ENCODE data around the gene TOMM6.
"Not testable (repeated sequence)": the region's sequence is repeated elsewhere in the genome, so short reads cannot be mapped to it uniquely, and the experiment has no call there.

TOMM6 gene

DNA sequence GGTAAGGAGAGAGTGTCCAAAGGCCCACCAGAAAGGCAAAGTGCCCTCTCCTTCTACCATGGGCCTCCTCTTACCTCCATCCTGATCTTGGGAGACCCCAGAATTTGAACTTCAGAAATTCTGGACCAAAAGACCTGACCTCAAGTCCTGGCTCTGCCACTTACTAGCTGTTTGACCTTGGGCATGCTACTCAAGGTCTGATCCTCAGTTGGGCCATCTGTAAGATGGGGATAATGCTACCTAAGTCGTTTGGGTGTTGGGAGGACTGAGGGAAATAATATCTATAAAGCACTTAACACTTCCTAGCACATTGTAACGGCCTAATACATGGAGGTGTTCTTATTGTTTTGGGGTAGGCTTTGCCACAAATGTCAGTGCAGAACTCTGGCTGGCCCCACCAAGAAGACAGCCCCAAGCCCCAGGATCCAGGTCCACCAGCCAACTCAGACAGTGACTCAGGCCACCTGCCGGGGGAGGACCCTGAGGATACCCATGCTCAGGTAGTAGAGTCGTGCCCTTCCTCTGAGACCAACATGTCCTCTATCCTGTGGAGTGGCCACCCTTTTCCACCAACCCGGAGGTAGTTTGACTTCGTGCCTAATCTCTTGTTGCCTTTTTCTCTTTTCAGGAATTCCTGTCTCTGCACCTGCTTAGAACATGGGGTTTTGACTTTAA is 4.3 kb upstream of the TOMM6 start:
- DNase-seq (ENCODE audit: low read depth in 3 of 3, low spot score in 1 of 3): no peak

GRCh38 chr6:41784581-41785171 is 2.8 kb upstream of the TOMM6 start:
- no peak for DNase-seq (ENCODE audit: low read depth in 3 of 3, low spot score in 1 of 3)

DNA sequence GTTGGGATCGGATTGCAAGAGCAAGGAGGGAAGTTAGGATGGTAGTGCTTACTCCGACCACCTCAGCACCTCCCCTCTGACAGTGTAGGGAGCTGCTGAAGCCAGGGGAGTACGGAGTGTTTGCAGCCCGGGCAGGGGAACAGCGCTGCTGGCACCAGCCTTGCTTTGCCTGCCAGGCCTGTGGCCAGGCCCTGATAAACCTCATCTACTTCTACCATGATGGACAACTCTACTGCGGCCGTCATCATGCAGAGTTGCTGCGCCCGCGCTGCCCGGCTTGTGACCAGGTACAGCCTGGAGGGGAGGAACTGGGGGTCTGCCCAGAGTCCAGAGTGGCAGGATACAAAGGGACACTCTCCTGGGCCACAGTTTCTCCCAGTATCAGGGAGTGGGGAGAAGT is 2.2 kb upstream of the TOMM6 start:
- no peak for DNase-seq (ENCODE audit: low read depth in 3 of 3, low spot score in 1 of 3)

DNA sequence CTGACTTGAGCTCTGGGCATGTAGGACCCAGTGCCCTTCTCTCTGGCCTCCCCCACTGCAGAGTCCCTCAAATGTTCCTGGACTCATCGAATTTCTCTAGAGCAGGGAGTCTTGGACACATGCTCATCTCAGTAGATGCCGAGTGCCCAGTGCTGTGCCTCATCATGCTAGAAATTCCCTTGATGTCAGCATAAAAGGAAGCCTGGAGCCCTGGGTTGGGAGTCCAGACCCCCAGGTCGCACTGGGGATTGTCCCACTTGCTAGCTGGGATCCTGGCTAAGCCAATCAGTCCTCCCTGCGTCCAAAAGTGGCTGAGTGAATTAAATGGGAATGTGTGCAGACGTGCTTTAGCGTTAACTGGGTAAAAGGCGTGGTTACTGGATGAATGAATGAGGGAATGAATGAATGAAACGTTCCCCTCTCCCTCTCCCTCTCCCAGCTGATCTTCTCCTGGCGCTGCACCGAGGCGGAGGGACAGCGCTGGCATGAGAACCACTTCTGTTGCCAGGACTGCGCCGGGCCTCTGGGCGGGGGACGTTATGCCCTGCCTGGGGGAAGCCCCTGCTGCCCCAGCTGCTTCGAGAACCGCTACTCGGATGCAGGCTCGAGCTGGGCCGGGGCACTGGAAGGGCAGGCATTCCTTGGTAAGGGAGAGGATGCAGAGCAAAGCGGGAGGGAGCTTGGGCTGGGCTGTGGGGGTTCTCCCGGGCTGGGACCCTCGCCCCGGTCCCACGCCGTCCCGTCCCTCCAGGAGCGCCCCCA is 1.6 kb upstream of the TOMM6 start:
- DNase-seq (ENCODE audit: low read depth in 3 of 3, low spot score in 1 of 3): no peak

DNA sequence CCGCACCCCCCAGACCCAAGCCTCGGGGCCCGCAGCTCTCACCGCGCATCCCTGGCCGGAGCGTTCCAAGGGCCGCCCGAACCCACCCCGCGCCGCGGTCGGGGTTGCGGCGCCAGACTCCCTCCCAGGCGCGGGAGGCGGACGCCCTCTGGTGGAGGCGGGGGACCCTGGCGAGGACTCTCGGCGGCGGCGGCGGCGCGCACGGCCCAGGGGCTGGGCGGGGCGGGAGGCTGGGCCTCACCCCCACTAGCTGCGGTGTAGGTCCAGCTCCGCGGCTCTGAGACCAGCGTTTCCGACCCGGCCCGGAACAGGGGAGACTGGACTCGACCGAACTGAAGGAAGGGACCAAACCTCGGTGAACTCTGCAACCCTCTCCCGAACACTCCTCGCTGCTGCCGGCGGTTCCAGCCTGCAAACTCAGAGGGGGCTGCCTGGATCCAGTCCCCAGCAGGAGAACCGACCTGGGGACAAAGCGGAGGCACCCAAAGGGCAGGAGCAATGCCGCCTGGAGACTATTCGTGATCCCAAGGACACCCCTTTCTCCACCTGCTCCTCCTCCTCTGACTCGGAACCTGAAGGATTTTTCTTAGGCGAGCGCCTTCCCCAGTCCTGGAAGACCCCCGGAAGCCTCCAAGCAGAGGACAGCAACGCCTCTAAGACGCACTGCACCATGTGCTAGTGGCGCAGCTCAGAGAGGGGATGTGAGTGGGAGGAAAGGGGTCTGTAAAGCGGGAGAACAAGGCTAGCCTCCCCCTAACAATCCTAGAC is 859 bp upstream of the TOMM6 start:
- peak; percentile 56 to 85 (median 74) for DNase-seq (ENCODE audit: low read depth in 3 of 3, low spot score in 1 of 3)

DNA sequence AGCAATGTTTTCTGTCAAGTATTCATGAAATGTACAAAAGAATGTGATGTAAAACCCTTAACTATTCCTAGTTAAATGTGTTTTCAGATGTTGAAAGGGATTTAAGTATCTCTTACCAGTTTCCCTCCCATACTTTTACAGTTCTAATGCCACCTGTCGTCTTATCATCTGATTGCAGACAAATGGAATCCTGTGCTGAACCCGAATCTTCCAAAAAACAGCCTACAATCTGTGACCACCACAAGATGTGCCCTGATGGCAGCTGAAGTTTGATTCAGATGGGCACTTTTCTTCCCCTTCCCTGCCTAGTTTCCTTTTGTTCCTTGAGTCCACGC is 1.9 kb downstream of the TOMM6 start:
- DNase-seq (ENCODE audit: low read depth in 3 of 3, low spot score in 1 of 3): no peak

DNA sequence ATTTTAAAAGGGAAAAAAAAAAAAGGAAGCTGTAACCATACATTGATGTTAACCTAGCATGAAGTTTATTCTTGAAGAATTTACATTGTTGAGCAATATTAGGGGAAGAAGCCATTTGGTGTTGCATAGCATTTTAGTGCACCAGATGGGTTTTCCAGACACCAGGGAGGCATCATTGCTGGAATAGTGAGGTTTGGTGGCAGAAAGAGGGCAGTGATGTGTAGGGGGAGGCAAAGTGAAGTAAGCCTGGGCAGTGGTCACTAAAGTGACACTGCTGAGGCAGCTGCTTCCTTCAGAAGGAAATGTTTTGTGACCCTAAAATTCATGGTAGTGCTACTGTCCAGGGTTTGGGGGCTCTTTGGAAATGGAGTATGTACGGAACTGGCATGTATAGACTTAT is 2.6 kb downstream of the TOMM6 start:
- no peak for DNase-seq (ENCODE audit: low read depth in 3 of 3, low spot score in 1 of 3)

- DNase-seq (ENCODE audit: low read depth in 3 of 3, low spot score in 1 of 3): no peak
Observed at GRCh38 chr6:41791305-41791704, 3.8 kb downstream of the TOMM6 start.

DNA sequence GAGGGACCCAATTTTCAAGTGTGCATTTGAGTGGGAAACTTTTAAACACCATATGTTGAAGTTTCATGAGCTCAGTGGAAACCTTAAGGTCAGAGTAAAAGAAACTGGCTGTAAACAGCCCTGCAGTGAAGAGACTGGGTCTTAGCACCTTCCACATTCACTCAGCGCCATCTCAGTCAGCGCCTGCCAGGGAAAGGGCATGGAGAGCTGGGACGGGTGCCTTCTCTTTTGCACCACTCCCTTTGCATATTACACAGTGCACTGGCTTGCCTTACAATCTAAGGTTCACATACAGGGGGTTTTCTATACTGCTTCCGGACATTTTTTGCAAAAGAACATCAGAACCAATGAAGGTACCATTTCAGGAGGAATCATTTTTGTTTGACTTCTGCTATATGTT is 4.5 kb downstream of the TOMM6 start:
- DNase-seq (ENCODE audit: low read depth in 3 of 3, low spot score in 1 of 3): no peak

DNA sequence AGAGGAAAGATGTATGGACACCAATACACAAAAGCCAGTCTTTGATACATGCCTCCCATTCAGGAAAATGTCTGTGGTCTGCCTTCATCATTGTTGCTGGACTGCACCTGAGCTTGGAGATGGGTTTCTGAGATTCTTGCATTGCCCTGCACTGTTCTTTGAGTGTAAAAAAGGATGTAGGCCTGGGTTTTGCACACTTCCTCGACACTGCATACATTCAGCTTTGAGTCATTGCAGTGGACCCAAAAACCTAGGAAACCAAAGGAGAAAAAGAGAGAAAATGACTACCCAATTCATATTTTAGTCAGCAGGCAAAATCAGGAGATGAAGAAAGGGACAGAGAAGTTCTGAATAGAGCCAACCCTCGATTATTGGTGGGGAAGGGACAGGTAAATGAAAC is 9.0 kb downstream of the TOMM6 start:
- DNase-seq (ENCODE audit: low read depth in 3 of 3, low spot score in 1 of 3): no peak

DNA sequence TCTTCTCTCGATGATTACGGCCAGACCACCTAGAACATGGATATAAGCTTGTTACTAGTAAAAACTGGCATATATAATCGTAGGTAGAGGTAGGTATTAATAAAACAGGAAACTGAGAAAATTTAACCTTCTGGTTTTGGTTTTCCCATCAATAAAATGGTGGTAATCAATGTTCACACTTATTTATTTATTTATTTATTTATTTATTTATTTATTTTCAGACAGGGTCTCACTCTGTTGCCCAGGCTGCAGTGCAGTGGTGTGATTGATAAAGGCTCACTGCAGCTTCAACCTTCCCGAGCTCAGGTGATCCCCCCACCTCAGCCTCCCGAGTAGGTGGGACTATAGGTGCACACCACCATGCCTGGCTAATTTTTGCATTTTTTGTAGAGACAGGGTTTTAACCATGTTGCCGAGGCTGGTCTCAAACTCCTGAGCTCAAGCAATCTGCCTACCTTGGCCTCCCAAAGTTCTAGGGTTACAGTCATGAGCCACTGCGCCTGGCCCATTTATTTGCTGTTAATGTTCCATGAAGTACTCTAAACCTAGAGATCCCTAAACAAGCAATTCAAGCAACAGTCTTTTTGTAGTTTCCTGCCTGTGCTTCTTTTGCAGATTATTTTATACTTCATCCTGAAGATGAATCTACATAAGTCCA is 11.5 kb downstream of the TOMM6 start:
- DNase-seq (ENCODE audit: low read depth in 3 of 3, low spot score in 1 of 3): no peak

GRCh38 chr6:41799559-41799911 is 12.0 kb downstream of the TOMM6 start:
- no peak for DNase-seq (ENCODE audit: low read depth in 3 of 3, low spot score in 1 of 3)

GRCh38 chr6:41801380-41801779 is 13.9 kb downstream of the TOMM6 start:
- DNase-seq (ENCODE audit: low read depth in 3 of 3, low spot score in 1 of 3): no peak

DNA sequence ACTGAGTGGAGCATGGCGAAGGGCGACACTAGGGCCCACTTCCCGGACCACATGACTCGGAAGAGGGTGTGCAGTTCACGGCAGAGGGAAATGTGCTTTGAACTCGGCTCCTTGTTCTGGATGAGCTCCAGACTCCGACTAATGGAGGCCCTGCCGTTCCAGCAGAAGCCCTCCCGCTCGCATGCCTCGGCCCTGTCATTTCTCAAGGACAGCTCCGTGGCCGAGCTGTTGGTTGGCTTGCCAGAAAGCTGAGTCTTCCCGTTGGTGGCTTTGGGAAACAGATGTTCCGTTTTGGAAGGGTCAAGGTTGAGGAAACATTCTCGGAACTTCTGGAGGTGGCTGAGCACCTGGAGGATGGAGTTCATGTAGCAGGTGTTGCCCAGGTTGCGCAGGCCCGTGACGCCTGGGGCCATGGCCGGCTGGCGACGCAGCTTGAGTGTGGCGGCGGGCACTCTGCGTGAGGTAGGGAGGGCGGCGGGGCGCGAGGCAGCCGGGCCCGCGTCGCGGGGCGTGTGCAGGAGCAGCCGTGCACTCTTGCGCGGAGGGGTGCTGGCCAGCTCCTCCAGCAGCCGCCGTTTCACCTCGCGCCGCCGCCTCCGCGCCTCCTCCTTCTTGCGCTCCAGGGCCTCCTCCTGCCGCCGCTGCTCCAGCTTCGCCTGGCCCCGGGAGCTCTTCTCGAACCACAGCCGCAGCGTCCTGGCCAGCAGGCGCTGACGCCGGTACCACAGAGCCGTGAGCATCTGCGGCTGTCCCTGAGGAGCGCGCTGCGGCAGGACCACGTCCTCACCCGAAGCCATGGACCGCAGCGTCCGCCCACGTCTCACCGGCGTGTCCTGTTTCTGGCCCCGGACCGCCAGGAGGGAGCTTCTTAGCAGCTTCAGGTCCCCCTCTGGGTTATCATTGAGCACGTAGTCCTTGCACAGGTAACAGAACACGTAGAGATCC is 18.6 kb downstream of the TOMM6 start:
- DNase-seq (ENCODE audit: low read depth in 3 of 3, low spot score in 1 of 3): no peak

DNA sequence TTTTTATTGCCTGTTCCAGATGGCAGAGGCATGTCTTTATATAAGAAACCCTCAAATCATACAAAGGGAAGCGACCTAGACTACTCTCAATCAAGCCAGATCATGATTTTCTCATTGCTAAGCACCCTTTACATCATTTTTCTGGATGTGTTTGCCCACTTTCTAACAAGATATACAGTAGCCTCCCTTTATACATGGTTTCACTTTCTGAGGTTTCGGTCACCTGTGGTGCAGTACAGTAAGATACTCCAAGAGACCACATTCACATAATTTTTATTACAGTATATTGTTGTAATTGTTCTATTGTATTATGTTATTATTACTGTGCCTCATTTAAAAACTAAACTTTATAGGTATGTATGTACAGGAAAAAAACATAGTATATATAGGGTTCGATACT is 23.6 kb downstream of the TOMM6 start:
- no peak for DNase-seq (ENCODE audit: low read depth in 3 of 3, low spot score in 1 of 3)

DNA sequence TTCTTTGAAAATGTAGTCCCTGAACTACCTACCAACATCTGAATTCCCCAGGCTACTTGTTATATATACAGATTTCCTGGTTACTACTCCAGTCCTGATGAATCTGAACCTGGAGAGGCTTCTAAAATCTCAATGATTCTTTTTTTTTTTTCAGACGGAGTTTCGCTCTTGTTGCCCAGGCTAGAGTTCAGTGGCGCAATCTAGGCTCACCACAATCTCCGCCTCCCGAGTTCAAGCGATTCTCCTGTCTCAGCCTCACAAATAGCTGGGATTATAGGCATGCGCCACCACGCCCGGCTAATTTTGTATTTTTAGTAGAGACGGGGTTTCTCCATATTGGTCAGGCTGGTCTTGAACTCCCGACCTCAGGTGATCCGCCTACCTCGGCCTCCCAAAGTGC is 24.5 kb downstream of the TOMM6 start:
- not testable (repeated sequence) for DNase-seq (ENCODE audit: low read depth in 3 of 3, low spot score in 1 of 3)

- no peak for DNase-seq (ENCODE audit: low read depth in 3 of 3, low spot score in 1 of 3)
Observed at GRCh38 chr6:41813469-41813868, 26.0 kb downstream of the TOMM6 start.

- no peak for DNase-seq (ENCODE audit: low read depth in 3 of 3, low spot score in 1 of 3)
Observed at GRCh38 chr6:41813956-41814355, 26.5 kb downstream of the TOMM6 start.

DNA sequence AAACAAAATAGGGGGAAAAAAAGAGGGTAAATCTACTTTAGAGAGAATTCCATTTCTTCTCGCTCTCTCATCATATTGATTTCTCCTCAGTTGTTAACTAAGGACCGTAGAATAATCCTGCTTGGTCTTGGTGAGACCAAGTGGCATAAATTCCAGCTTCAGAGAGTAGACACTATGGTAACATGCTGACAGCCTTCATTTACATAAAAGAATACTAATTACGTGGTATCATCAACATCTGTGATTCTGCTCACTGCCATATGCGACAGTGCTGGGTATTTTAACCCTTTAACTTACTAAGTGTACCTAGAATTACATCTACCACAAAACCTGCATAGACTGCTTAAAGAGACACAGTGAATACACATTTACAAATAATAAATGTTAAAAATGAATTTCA is 27.1 kb downstream of the TOMM6 start:
- DNase-seq (ENCODE audit: low read depth in 3 of 3, low spot score in 1 of 3): no peak

- DNase-seq (ENCODE audit: low read depth in 3 of 3, low spot score in 1 of 3): no peak
Observed at GRCh38 chr6:41815587-41815986, 28.1 kb downstream of the TOMM6 start.

All from stimulated activated CD4-positive, alpha-beta T cell treated with anti-CD3 and anti-CD28 coated beads, TNF-alpha, amount 100 ng/mL, for 1 hour (primary cell).